Peyer's patch (tissue), 4 donors: ENCODE measurements around the gene DACH1. TPM values are rescaled to one million over a fixed set of nuclear protein-coding genes. Genes with fewer than 3 reads are reported as not detected.

Experiments
- DNase-seq, 3 donors: peaks; one replicate each; pipeline ENCODE4 v3.0.0-alpha.2; 2017 to 2019
- H3K27ac ChIP-seq, 4 donors: fragments of 200-600 bp; sonication (generic); one replicate each; pipeline ENCODE4 v1.5.1; 2016 to 2019
- H3K27me3 ChIP-seq, 2 donors: fragments of 200-600 bp; sonication (generic); one replicate each; pipeline ENCODE4 v1.5.1; 2019
- H3K36me3 ChIP-seq, 3 donors: fragments of 200-600 bp; sonication (generic); one replicate each; pipeline ENCODE4 v1.5.1; 2016 to 2019
- H3K4me1 ChIP-seq, 4 donors: fragments of 200-600 bp; sonication (generic); one replicate each; pipeline ENCODE4 v1.5.1; 2016 to 2019
- H3K4me3 ChIP-seq, 4 donors: fragments of 200-600 bp; sonication (generic); 1 replicate in 3 of 4; 2 replicates in 1 of 4; pipeline ENCODE4 v1.5.1; 2016 to 2019; ENCODE audit warnings: mild to moderate bottlenecking in 1 of 4
- H3K9me3 ChIP-seq, 4 donors: fragments of 200-600 bp; sonication (generic); one replicate each; pipeline ENCODE4 v1.5.1; 2016 to 2019; ENCODE audit warnings: mild to moderate bottlenecking in 1 of 4
- POLR2A ChIP-seq, 2 donors: fragments of 450-650 bp; IDR thresholded peaks; one replicate each; pipeline ENCODE4 v1.5.1; 2017; ENCODE audit warnings: antibody characterized with exemption in 2 of 2, mild to moderate bottlenecking in 2 of 2, moderate library complexity in 2 of 2
- total RNA-seq, 4 donors: library from RNA; depleted of rRNA; stranded (reverse); fragments of >200 nt; gene quantifications; one replicate each; pipeline ENCODE4 v1.1.0, GENCODE V29; 2016
- TF ChIP-seq, protein P1 (sequence below), 6 experiments: fragments of 450-650 bp in 4 of 6; fragments of 200-600 bp in 2 of 6; sonication (generic) in 1 of 6; IDR thresholded peaks; one replicate each; pipeline ENCODE4 v1.5.1; 2017 to 2019; ENCODE audit warnings: antibody characterized with exemption in 6 of 6, mild to moderate bottlenecking in 3 of 6, moderate library complexity in 1 of 6

The DACH1 gene
- total RNA-seq, 4 donors from 2014 or later, result 15.2 to 63.5 (median 24.4) TPM

DNA sequence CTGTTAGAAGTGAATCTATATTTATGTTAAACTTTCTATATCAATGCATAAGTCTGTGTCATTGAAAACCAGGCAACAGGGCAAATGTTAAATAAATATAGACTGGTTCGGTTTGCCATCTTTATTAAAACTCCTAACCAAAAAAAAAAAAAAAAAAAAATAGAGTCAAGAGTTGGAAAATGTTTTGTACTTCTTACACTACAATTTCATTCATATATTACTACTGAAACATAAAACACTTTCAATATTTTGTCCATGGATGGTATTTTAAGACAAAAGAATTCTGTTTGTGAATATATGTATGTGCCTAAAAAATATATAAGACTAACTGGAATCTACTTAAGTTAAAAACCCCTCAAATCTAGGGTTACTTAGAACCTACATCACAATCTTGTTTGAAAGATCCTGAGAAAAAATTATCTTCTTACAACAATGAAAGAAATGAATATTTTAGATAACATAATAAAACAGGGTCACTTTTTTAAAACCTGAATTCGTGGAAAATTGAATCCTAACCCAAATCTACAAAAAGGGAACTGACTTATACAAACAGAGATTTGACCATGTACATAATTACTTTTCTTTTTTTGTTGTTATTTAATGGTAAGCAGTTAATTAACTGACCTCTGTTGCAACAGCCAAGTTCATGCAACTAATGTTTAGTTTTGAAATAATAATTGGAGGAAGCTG, 5.1 kb downstream of the DACH1 start:
- no peak for TF ChIP-seq POLR2A (IDR thresholded peaks at IDR 0.05)
- TF ChIP-seq, protein P1, sequence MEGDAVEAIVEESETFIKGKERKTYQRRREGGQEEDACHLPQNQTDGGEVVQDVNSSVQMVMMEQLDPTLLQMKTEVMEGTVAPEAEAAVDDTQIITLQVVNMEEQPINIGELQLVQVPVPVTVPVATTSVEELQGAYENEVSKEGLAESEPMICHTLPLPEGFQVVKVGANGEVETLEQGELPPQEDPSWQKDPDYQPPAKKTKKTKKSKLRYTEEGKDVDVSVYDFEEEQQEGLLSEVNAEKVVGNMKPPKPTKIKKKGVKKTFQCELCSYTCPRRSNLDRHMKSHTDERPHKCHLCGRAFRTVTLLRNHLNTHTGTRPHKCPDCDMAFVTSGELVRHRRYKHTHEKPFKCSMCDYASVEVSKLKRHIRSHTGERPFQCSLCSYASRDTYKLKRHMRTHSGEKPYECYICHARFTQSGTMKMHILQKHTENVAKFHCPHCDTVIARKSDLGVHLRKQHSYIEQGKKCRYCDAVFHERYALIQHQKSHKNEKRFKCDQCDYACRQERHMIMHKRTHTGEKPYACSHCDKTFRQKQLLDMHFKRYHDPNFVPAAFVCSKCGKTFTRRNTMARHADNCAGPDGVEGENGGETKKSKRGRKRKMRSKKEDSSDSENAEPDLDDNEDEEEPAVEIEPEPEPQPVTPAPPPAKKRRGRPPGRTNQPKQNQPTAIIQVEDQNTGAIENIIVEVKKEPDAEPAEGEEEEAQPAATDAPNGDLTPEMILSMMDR (IDR thresholded peaks at IDR 0.05), result no peak
- no peaks in the 10 kb centered on the region for H3K27me3 ChIP-seq
- no peaks in the 10 kb centered on the region for H3K4me1 ChIP-seq
- peak overlapping the region in 1 of 4 donors; percentile 23 for H3K27ac ChIP-seq
- H3K4me3 ChIP-seq, result peak overlapping the region in 1 of 4 donors; percentile 94
- peaks cover 0 to 5% (median 0%) of the 10 kb centered on the region in 4 donors for H3K9me3 ChIP-seq
- no peak for DNase-seq
- H3K36me3 ChIP-seq, result no peaks in the 10 kb centered on the region

DNA sequence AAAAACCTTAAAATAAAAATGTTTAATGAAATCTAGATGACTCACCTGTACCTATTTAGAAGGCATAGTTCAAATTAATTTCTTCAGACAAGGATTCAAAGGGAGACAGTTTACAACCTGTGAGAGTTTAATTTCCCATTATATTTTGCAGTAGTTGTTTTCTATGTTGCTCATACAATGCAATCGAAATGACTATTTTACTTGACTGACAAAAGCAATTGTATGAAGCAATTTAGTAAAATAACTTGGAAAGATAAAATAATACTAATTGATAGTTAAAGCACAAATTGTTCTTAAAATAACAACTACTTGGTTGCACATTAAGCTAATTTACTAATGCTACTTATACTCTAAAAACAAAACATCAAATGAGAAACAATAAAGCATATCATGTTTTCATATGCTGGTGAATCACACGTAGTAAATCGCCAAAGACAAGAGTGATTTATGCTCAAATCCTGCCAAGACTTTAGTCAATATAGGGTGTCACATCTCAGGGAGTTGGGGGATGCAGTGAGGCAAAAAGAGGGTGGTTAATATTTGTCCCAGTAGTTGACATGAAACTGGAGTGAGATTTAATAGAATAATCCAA, 6.4 kb downstream of the DACH1 start:
- no peak for DNase-seq

DNA sequence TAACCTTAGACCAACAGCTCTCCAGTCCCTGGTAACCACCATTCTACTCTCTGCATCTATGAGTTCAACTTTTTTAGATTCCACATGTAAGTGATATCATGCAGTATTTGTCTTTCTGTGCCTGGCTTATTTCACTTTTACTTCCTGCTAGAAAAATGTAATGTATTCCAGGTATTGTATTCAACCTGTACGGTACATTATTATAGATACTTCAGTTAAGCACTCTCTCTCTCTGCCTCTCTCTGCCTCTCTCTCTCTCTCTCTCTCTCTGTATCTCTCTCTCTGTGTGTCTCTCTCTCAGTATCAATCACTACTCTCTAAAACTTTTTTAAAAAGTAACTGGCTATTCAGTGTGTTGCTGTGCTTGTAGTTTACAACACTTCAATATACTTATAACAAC, 8.4 kb downstream of the DACH1 start:
- Histone ChIP-seq H3K27me3 (no peaks in the 10 kb centered on the region), H3K27ac (no peak overlapping the region), H3K4me3 (no peak overlapping the region), H3K36me3 (no peaks in the 10 kb centered on the region), H3K4me1 (no peaks in the 10 kb centered on the region), H3K9me3 (no peaks in the 10 kb centered on the region)
- TF ChIP-seq, protein P1 (IDR thresholded peaks at IDR 0.05), result no peak
- no peak for TF ChIP-seq POLR2A (IDR thresholded peaks at IDR 0.05)
- no peak for DNase-seq

More for the DNA sequence above, 6.4 kb downstream of the DACH1 start:
- Histone ChIP-seq H3K27me3 (no peaks in the 10 kb centered on the region), H3K4me1 (no peaks in the 10 kb centered on the region), H3K36me3 (no peaks in the 10 kb centered on the region), H3K4me3 (peak overlapping the region in 2 of 4 donors; percentile 2 to 8), H3K27ac (peak overlapping the region in 2 of 4 donors; percentile 23 to 40), H3K9me3 (peaks cover 0 to 5% (median 0%) of the 10 kb centered on the region in 4 donors)
- no peak for TF ChIP-seq POLR2A (IDR thresholded peaks at IDR 0.05)
- TF ChIP-seq, protein P1 (IDR thresholded peaks at IDR 0.05), result no peak

DNA sequence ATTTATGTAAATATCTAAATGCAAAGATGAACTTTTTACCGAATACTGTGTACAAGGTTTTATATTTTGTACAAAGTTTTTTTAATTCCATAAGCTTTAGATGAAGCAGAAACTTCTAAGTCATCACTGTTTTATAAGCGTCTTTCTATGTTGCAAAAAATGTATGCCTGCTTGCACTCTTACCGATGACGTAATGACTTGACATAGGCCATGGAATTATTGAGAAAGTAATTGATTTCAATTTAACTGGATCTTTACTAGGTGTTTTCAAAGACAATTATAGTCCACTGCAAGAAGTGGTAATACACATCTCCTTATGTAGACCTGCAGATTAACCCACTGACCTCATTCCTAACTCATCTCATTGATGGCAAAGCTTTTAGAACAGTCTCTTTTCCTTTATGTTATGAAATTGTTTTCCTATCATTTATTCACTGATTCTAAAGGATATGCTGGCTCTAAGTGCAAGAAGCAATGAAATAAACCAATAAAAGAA, 10.4 kb downstream of the DACH1 start:
- DNase-seq, result no peak
- TF ChIP-seq, protein P1 (IDR thresholded peaks at IDR 0.05), result no peak
- no peak for TF ChIP-seq POLR2A (IDR thresholded peaks at IDR 0.05)
- H3K4me3 ChIP-seq, result no peak overlapping the region
- H3K27ac ChIP-seq, result no peak overlapping the region
- H3K4me1 ChIP-seq, result no peaks in the 10 kb centered on the region
- no peaks in the 10 kb centered on the region for H3K36me3 ChIP-seq
- H3K27me3 ChIP-seq, result no peaks in the 10 kb centered on the region
- no peaks in the 10 kb centered on the region for H3K9me3 ChIP-seq

DNA sequence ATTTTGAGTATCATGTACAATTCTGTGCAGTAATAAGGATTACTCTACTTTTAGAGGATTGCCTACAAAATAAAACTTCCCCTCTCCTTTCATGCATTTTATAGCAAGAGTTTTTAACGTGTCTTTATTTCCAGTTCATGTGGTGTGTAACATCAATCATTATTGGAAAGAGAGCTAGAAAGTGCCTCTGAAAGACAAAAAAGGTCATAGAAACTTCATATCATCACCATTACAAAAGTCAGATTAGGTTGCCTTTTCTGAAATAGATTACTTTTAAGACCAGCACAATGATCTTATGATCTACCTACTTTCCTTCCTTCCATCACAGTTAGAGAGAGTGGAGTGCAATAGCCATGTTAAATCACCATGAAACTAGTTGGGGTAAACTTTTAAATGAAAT, 12.6 kb downstream of the DACH1 start:
- no peaks in the 10 kb centered on the region for H3K4me1 ChIP-seq
- no peak overlapping the region for H3K4me3 ChIP-seq
- no peak for TF ChIP-seq POLR2A (IDR thresholded peaks at IDR 0.05)
- TF ChIP-seq, protein P1 (IDR thresholded peaks at IDR 0.05), result no peak
- no peak overlapping the region for H3K27ac ChIP-seq
- no peaks in the 10 kb centered on the region for H3K36me3 ChIP-seq
- DNase-seq, result no peak
- no peaks in the 10 kb centered on the region for H3K27me3 ChIP-seq
- H3K9me3 ChIP-seq, result no peaks in the 10 kb centered on the region
